Adrenal gland (tissue), 12 donors: ENCODE measurements around the gene INPPL1. TPM values are rescaled to one million over a fixed set of nuclear protein-coding genes. Genes with fewer than 3 reads are reported as not detected.

Source experiments
- DNase-seq, 7 donors: peaks; one replicate each; pipeline ENCODE4 v3.0.0-alpha.2; 2019 to 2020
- H3K27ac ChIP-seq, 5 donors: fragments of 200-600 bp; sonication (generic) in 4 of 5; 1 replicate in 3 of 5; 2 replicates in 2 of 5; pipeline versions ENCODE4 v1.5.1 to v1.8.0; 2016 to 2020; ENCODE audit warnings: mild to moderate bottlenecking in 1 of 5
- H3K27me3 ChIP-seq: fragments of 200-600 bp; 2 replicates; pipeline ENCODE4 v1.8.0; 2021
- H3K36me3 ChIP-seq, 2 donors: fragments of 200-600 bp; replicated peaks in 1 of 2; 1 replicate in 1 of 2; 2 replicates in 1 of 2; pipeline versions ENCODE4 v1.5.1 to v1.8.0; 2018 to 2022
- H3K4me1 ChIP-seq, 2 donors: fragments of 200-600 bp; replicated peaks in 1 of 2; 1 replicate in 1 of 2; 2 replicates in 1 of 2; pipeline versions ENCODE4 v1.5.1 to v1.8.0; 2018 to 2021
- H3K4me3 ChIP-seq, 4 donors: fragments of 200-600 bp; sonication (generic) in 3 of 4; one replicate each; pipeline ENCODE4 v1.5.1; 2016 to 2018
- H3K9me3 ChIP-seq, 3 donors: fragments of 200-600 bp; sonication (generic) in 1 of 3; replicated peaks in 1 of 3; 1 replicate in 2 of 3; 2 replicates in 1 of 3; pipeline versions ENCODE4 v1.5.1 to v1.8.0; 2016 to 2021
- CTCF ChIP-seq, 6 experiments: fragments of 450-650 bp in 4 of 6; fragments of 200-600 bp in 2 of 6; sonication (generic) in 1 of 6; IDR thresholded peaks; 1 replicate in 5 of 6; 2 replicates in 1 of 6; pipeline versions ENCODE4 v1.5.1 to v1.8.0; 2016 to 2021; ENCODE audit warnings: antibody characterized with exemption in 6 of 6, mild to moderate bottlenecking in 2 of 6, moderate library complexity in 1 of 6
- POLR2A ChIP-seq, 2 donors: fragments of 450-650 bp; IDR thresholded peaks; one replicate each; pipeline ENCODE4 v1.6.1; 2017; ENCODE audit warnings: antibody characterized with exemption in 2 of 2, mild to moderate bottlenecking in 2 of 2, moderate library complexity in 1 of 2
- WGBS, 4 donors: extraction: QIAGEN DNeasy Blood & Tissue Kit in 2 of 4; methylation state at CpG; one replicate each; pipeline versions ENCODE4 v1.1.5 to v1.1.7; 2013 to 2017; 5-methylcytosine and 5-hydroxymethylcytosine counted together
- intact Hi-C, 2 donors: fragments of 100-400 bp; cut with DNase I; formaldehyde crosslinking; loops; one replicate each; pipeline versions ENCODE4 v1.14.1 to v1.15.0; 2022 to 2023
- polyA plus RNA-seq, 3 donors: library from polyadenylated mRNA; stranded (reverse); fragments of 200-250 nt in 2 of 3; fragments of 350-450 nt in 1 of 3; fragmentation: Illumina TruSeq in 1 of 3; extraction: RNeasy Lipid Tissue Mini Kit (QIAGEN cat#74804) in 1 of 3; gene quantifications; one replicate each; pipeline ENCODE4 v1.2.3, GENCODE V29; 2013 to 2014
- total RNA-seq, 9 donors: library from RNA; depleted of rRNA in 4 of 9; stranded (reverse); fragments of >200 nt in 4 of 9; fragments of 120-200 nt in 1 of 9; fragmentation: NEBNext Ultra II Directional in 1 of 9; extraction: Animal tissue kit (Norgen Biotek cat#: 25700) in 1 of 9; gene quantifications; one replicate each; pipeline versions ENCODE4 v1.1.0 to v1.2.4, GENCODE V29; 2013 to 2023
- donor health status: healthy with polysubstance abuse.
- donor health status: Bipolar disorder and iron deficiency.
- donor health status: DM: yes; HTN: yes; CAD: no.
- donor health status: DM: no; HTN: no; CAD: no.
- donor health status: DM: no; HTN: no; CAD: no.
- donor health status: DM: yes; HTN: yes; CAD: no.

INPPL1 gene
- total and polyA plus RNA-seq, 12 donors: 45.3 to 395 (median 118) TPM

GRCh38 chr11:72229336-72229924 is 4.9 kb downstream of the INPPL1 start:
- Histone ChIP-seq H3K36me3 (peaks cover 0 to 69% of the 10 kb centered on the region in 2 donors), H3K4me1 (peaks cover 8 to 28% of the 10 kb centered on the region in 2 donors), H3K27me3 (no peaks in the 10 kb centered on the region), H3K4me3 (no peak overlapping the region), H3K9me3 (no peaks in the 10 kb centered on the region), H3K27ac (no peak overlapping the region)
- no peak for TF ChIP-seq CTCF (IDR thresholded peaks at IDR 0.05)
- no peak for TF ChIP-seq POLR2A (IDR thresholded peaks at IDR 0.05)
- intact Hi-C loops: no loop called here
- DNase-seq: peak in 3 of 7 donors; percentile 12 to 51 (median 20)
- WGBS, 4 donors: 92 to 97% (median 93%) methylated on average over 6 to 8 of the region's 8 CpGs

- 94 to 95% (median 95%) methylated on average over 9 to 21 of the region's 21 CpGs for WGBS, 4 donors
- H3K4me1 ChIP-seq: peaks cover 7 to 26% of the 10 kb centered on the region in 2 donors
- TF ChIP-seq POLR2A (IDR thresholded peaks at IDR 0.05) (no peak), CTCF (IDR thresholded peaks at IDR 0.05) (no peak)
- H3K36me3 ChIP-seq: peaks cover 0 to 76% of the 10 kb centered on the region in 2 donors
- no peak overlapping the region for H3K4me3 ChIP-seq
- DNase-seq: peak in 3 of 7 donors; percentile 19 to 52 (median 24)
- no peaks in the 10 kb centered on the region for H3K9me3 ChIP-seq
- no peaks in the 10 kb centered on the region for H3K27me3 ChIP-seq
- no peak overlapping the region for H3K27ac ChIP-seq
- intact Hi-C loops: loop anchor here in 1 of 2 donors (10.0 kb wide), 1 partner anchor 215 kb away; no protein-coding TSS in a partner anchor
Observed at GRCh38 chr11:72229925-72230763, 5.6 kb downstream of the INPPL1 start.

GRCh38 chr11:72230764-72231365 is 6.3 kb downstream of the INPPL1 start:
- Histone ChIP-seq H3K27me3 (no peaks in the 10 kb centered on the region), H3K9me3 (no peaks in the 10 kb centered on the region), H3K4me1 (peaks cover 0 to 19% of the 10 kb centered on the region in 2 donors), H3K36me3 (peaks cover 0 to 83% of the 10 kb centered on the region in 2 donors), H3K4me3 (no peak overlapping the region), H3K27ac (no peak overlapping the region)
- 88 to 93% (median 90%) methylated on average over 10 to 18 of the region's 18 CpGs for WGBS, 4 donors
- peak in 1 of 7 donors; percentile 55 for DNase-seq
- TF ChIP-seq POLR2A (IDR thresholded peaks at IDR 0.05) (no peak), CTCF (IDR thresholded peaks at IDR 0.05) (no peak)
- intact Hi-C loops: loop anchor here in 1 of 2 donors (10.0 kb wide), 1 partner anchor 216 kb away; no protein-coding TSS in a partner anchor
